T-helper 2 cell treated with Interferon-gamma antibody and Interleukin-4, amounts not matched to agents 5 μg/mL and 100 μg/mL, for 36 hours (primary cell): ENCODE data around the gene TRHDE.

Source experiments
- DNase-seq: peaks from one replicate; pipeline ENCODE4 v3.0.0; 2021; ENCODE audit warnings: low spot score
- H3K27ac Mint-ChIP-seq: one replicate; pipeline ENCODE4 v1.8.0; 2021; ENCODE audit warnings: mild to moderate bottlenecking, mixed read lengths
- H3K27me3 Mint-ChIP-seq: one replicate; pipeline ENCODE4 v1.8.0; 2021; ENCODE audit warnings: low read depth, mixed read lengths
- H3K36me3 Mint-ChIP-seq: one replicate; pipeline ENCODE4 v1.8.0; 2021; ENCODE audit warnings: low read depth, mixed read lengths
- H3K4me1 Mint-ChIP-seq: one replicate; pipeline ENCODE4 v1.8.0; 2021; ENCODE audit warnings: low read depth, mixed read lengths
- H3K4me3 Mint-ChIP-seq: one replicate; pipeline ENCODE4 v1.8.0; 2022; ENCODE audit warnings: mild to moderate bottlenecking, moderate library complexity, mixed read lengths
- H3K9me3 Mint-ChIP-seq: one replicate; pipeline ENCODE4 v1.8.0; 2021; ENCODE audit warnings: mixed read lengths

The TRHDE gene

DNA sequence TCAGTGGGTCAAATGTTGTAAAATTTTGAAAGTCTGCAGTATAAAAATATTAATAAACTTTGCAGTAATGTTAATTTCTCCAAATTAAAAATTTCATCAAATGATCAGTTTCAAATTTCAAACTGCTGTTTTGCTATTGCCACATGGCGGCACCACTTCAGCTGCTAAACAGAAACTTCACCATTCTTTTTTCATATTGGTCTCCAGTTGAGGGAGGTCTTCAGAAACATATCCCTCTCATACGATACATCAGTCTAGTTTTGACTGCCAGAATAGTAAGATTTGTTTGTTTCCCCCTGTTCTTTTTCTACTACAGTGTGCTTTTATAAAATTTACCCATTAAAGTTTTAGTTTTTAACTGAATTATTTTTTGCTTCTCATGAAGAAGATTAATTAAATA is 4.2 kb upstream of the TRHDE start:
- H3K4me3 Mint-ChIP-seq = no peak overlapping the region
- no peaks in the 10 kb centered on the region for H3K36me3 Mint-ChIP-seq
- H3K27ac Mint-ChIP-seq = no peak overlapping the region
- DNase-seq = no peak
- H3K9me3 Mint-ChIP-seq = no peaks in the 10 kb centered on the region
- no peaks in the 10 kb centered on the region for H3K4me1 Mint-ChIP-seq
- peaks cover 37% of the 10 kb centered on the region for H3K27me3 Mint-ChIP-seq

- Mint-ChIP-seq H3K27ac (no peak overlapping the region), H3K4me3 (no peak overlapping the region), H3K36me3 (no peaks in the 10 kb centered on the region), H3K27me3 (peaks cover 40% of the 10 kb centered on the region), H3K4me1 (no peaks in the 10 kb centered on the region), H3K9me3 (no peaks in the 10 kb centered on the region)
- DNase-seq = no peak
Measured at GRCh38 chr12:72268386-72268785, 3.8 kb upstream of the TRHDE start.

- H3K4me1 Mint-ChIP-seq = no peaks in the 10 kb centered on the region
- no peaks in the 10 kb centered on the region for H3K36me3 Mint-ChIP-seq
Measured at GRCh38 chr12:72269491-72269890, 2.7 kb upstream of the TRHDE start.

DNA sequence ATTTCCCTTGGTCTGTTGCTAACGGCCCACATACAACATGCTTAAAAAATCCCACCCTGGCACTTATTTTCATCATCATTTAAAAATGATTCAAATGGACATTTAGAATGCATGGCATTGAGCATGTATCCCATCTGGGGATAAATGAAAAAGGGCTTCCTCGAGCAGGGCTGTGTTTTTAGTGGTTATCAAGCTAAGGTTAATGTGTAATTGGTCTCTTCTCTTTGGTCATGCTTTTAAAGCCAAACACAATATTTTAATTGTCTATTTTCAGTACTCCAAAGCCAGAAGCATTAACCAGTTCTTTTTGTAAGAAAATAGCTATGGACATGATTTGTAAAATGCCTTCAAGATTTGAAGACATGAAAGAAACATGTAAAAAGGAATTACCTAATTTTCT is 1.9 kb upstream of the TRHDE start:
- Mint-ChIP-seq H3K4me3 (no peak overlapping the region), H3K36me3 (no peaks in the 10 kb centered on the region), H3K27ac (no peak overlapping the region), H3K4me1 (no peaks in the 10 kb centered on the region), H3K27me3 (peaks cover 57% of the 10 kb centered on the region), H3K9me3 (no peaks in the 10 kb centered on the region)
- DNase-seq = no peak

More at GRCh38 chr12:72269491-72269890, 2.7 kb upstream of the TRHDE start:
- Mint-ChIP-seq H3K4me3 (no peak overlapping the region), H3K27ac (no peak overlapping the region), H3K27me3 (peaks cover 51% of the 10 kb centered on the region), H3K9me3 (no peaks in the 10 kb centered on the region)
- DNase-seq = no peak

DNA sequence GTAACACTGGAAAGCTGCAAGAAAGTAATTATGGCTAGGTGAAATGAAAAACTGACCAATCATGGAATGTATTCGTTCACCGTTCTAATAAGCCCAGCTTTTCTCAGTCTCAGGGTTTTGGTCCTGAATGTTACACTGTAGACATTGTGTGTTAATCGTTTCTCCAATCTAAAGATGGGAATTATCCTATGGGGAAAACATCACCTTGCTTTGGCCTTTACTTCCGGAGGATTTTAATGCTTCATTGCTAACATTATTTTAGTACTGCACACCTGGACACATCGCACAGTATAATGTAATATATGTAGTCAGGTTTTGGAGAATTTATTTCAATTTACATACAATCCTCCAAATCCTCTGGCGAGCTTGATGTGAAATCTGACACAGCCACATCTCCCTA is 1.2 kb upstream of the TRHDE start:
- Mint-ChIP-seq H3K4me3 (no peak overlapping the region), H3K27ac (no peak overlapping the region), H3K4me1 (no peaks in the 10 kb centered on the region), H3K9me3 (no peaks in the 10 kb centered on the region), H3K27me3 (peaks cover 59% of the 10 kb centered on the region), H3K36me3 (no peaks in the 10 kb centered on the region)
- DNase-seq = no peak

GRCh38 chr12:72271451-72272090 is 599 bp upstream of the TRHDE start:
- Mint-ChIP-seq H3K36me3 (no peaks in the 10 kb centered on the region), H3K9me3 (no peaks in the 10 kb centered on the region), H3K27ac (no peak overlapping the region), H3K4me3 (peak overlapping the region; percentile 43), H3K27me3 (peaks cover 63% of the 10 kb centered on the region), H3K4me1 (no peaks in the 10 kb centered on the region)
- DNase-seq = no peak

DNA sequence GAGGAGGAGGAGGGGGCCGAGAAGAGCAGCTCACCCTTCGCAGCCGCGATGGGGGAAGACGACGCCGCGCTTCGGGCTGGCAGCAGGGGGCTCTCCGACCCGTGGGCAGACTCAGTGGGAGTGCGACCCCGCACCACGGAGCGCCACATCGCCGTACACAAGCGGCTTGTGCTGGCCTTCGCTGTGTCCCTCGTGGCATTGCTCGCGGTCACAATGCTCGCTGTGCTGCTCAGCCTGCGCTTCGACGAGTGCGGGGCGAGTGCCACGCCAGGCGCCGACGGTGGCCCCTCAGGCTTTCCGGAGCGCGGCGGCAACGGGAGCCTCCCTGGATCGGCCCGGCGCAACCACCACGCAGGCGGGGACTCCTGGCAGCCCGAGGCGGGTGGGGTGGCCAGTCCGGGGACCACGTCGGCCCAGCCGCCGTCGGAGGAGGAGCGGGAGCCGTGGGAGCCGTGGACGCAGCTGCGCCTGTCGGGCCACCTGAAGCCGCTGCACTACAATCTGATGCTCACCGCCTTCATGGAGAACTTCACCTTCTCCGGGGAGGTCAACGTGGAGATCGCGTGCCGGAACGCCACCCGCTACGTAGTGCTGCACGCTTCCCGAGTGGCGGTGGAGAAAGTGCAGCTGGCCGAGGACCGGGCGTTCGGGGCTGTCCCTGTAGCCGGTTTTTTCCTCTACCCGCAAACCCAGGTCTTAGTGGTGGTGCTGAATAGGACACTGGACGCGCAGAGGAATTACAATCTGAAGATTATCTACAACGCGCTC is 745 bp downstream of the TRHDE start:
- no peak overlapping the region for H3K4me3 Mint-ChIP-seq
- DNase-seq = no peak
- no peak overlapping the region for H3K27ac Mint-ChIP-seq
- H3K9me3 Mint-ChIP-seq = no peaks in the 10 kb centered on the region
- H3K4me1 Mint-ChIP-seq = no peaks in the 10 kb centered on the region
- H3K27me3 Mint-ChIP-seq = peaks cover 64% of the 10 kb centered on the region
- H3K36me3 Mint-ChIP-seq = no peaks in the 10 kb centered on the region

GRCh38 chr12:72273499-72273837 is 1.3 kb downstream of the TRHDE start:
- Mint-ChIP-seq H3K27ac (no peak overlapping the region), H3K4me1 (no peaks in the 10 kb centered on the region), H3K36me3 (no peaks in the 10 kb centered on the region), H3K9me3 (no peaks in the 10 kb centered on the region), H3K27me3 (peaks cover 58% of the 10 kb centered on the region), H3K4me3 (no peak overlapping the region)
- no peak for DNase-seq

- Mint-ChIP-seq H3K9me3 (no peaks in the 10 kb centered on the region), H3K4me1 (no peaks in the 10 kb centered on the region), H3K27me3 (peaks cover 58% of the 10 kb centered on the region), H3K4me3 (no peak overlapping the region), H3K27ac (no peak overlapping the region), H3K36me3 (no peaks in the 10 kb centered on the region)
- no peak for DNase-seq
Measured at GRCh38 chr12:72273851-72274351, 1.7 kb downstream of the TRHDE start.

- Mint-ChIP-seq H3K36me3 (no peaks in the 10 kb centered on the region), H3K4me3 (no peak overlapping the region), H3K27me3 (peaks cover 51% of the 10 kb centered on the region), H3K9me3 (no peaks in the 10 kb centered on the region), H3K4me1 (no peaks in the 10 kb centered on the region), H3K27ac (no peak overlapping the region)
- DNase-seq = no peak
Measured at GRCh38 chr12:72274931-72275330, 2.8 kb downstream of the TRHDE start.

GRCh38 chr12:72275526-72275925 is 3.4 kb downstream of the TRHDE start:
- Mint-ChIP-seq H3K27ac (no peak overlapping the region), H3K4me1 (no peaks in the 10 kb centered on the region), H3K9me3 (no peaks in the 10 kb centered on the region), H3K36me3 (no peaks in the 10 kb centered on the region), H3K4me3 (no peak overlapping the region), H3K27me3 (peaks cover 45% of the 10 kb centered on the region)
- no peak for DNase-seq

DNA sequence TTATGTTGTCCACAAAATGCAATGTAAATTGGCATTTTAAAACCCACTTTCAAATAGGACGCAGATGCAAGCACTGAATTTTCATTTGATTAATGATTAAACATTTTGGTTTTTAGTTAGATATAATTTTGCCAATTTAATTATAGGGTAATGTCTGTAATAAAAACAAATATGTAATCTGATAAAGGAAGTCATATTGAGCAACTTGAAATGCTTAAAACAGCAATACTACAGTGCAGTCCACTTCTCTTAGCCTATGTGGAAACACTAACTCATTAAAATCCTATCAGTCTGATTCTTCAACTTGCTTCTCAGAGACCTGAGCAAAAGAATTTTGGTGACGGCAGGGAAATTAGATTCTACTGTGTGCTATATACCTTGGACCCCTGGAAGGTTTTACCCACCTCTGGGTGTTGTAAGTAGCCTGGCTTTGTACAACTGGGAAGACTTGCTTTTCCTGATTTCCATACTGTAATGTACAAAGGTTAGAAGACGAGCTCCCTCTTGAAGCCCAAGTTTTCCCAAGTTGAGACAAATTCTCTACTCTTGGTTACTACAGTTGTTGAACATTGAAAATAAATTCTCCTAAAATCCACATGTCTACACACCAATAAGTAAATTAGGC is 4.1 kb downstream of the TRHDE start:
- Mint-ChIP-seq H3K27me3 (peaks cover 37% of the 10 kb centered on the region), H3K4me3 (no peak overlapping the region), H3K9me3 (no peaks in the 10 kb centered on the region), H3K4me1 (no peaks in the 10 kb centered on the region), H3K36me3 (no peaks in the 10 kb centered on the region), H3K27ac (no peak overlapping the region)
- DNase-seq = no peak

GRCh38 chr12:72277415-72277814 is 5.2 kb downstream of the TRHDE start:
- peaks cover 27% of the 10 kb centered on the region for H3K27me3 Mint-ChIP-seq
- H3K4me3 Mint-ChIP-seq = no peak overlapping the region
- no peak overlapping the region for H3K27ac Mint-ChIP-seq
- no peaks in the 10 kb centered on the region for H3K9me3 Mint-ChIP-seq
- H3K36me3 Mint-ChIP-seq = no peaks in the 10 kb centered on the region
- no peaks in the 10 kb centered on the region for H3K4me1 Mint-ChIP-seq
- no peak for DNase-seq

GRCh38 chr12:72278894-72279293 is 6.7 kb downstream of the TRHDE start:
- Mint-ChIP-seq H3K4me3 (no peak overlapping the region), H3K27me3 (peaks cover 19% of the 10 kb centered on the region), H3K36me3 (no peaks in the 10 kb centered on the region), H3K27ac (no peak overlapping the region), H3K4me1 (no peaks in the 10 kb centered on the region), H3K9me3 (no peaks in the 10 kb centered on the region)
- no peak for DNase-seq
